AG04449 (cell line): ENCODE results near the gene TNFAIP3.
"Not testable (repeated sequence)": the region's sequence is repeated elsewhere in the genome, so short reads cannot be mapped to it uniquely, and the experiment has no call there.

Source experiments
- CTCF ChIA-PET: fragments of 350-600 bp; formaldehyde crosslinking; extraction: SDS; loops from one replicate; lab custom pipeline; 2021; ENCODE audit warnings: antibody characterized with exemption; lab: Yijun Ruan, JAX
- POLR2A ChIA-PET: fragments of 400-600, 350-600 bp; formaldehyde crosslinking; extraction: SDS; loops from one replicate; lab custom pipeline; 2020; ENCODE audit warnings: antibody characterized with exemption, inconsistent platforms; lab: Yijun Ruan, JAX
- DNase-seq: peaks from one replicate; pipeline ENCODE4 v3.0.0-alpha.2; 2010; ENCODE audit warnings: low read depth, low spot score
- H3K4me3 ChIP-seq: 2 replicates; pipeline ENCODE4 v1.5.1; 2011; ENCODE audit warnings: low read depth, mild to moderate bottlenecking, control low read depth, low read length
- TF ChIP-seq, protein P1 (sequence below): IDR thresholded peaks from one replicate; pipeline ENCODE4 v1.5.1; 2011; ENCODE audit warnings: mild to moderate bottlenecking, moderate library complexity, low read length, control low read depth, inconsistent platforms; ENCODE audit not compliant: insufficient read depth; ENCODE audit errors: missing control alignments

The TNFAIP3 gene

DNA sequence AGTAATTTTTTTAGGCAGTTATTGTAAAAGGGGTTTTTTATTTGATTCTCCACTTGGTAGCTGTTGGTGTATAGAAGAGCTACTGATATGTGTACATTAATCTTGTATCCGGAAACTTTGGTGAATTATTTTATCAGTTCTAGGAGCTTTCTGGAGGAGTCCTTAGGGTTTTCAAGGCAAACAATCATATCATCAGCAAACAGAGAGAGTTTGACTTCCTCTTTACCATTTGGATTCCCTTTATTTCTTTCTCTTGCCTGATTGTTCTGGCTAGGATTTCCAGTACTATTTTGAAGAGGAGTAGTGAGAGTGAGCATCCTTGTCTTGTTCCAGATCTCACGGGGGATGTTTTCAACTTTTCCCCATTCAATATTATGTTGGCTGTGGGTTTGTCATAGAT, 28.0 kb upstream of the TNFAIP3 start:
- H3K4me3 ChIP-seq: no peak overlapping the region
- DNase-seq: no peak
- TF ChIP-seq, protein P1, sequence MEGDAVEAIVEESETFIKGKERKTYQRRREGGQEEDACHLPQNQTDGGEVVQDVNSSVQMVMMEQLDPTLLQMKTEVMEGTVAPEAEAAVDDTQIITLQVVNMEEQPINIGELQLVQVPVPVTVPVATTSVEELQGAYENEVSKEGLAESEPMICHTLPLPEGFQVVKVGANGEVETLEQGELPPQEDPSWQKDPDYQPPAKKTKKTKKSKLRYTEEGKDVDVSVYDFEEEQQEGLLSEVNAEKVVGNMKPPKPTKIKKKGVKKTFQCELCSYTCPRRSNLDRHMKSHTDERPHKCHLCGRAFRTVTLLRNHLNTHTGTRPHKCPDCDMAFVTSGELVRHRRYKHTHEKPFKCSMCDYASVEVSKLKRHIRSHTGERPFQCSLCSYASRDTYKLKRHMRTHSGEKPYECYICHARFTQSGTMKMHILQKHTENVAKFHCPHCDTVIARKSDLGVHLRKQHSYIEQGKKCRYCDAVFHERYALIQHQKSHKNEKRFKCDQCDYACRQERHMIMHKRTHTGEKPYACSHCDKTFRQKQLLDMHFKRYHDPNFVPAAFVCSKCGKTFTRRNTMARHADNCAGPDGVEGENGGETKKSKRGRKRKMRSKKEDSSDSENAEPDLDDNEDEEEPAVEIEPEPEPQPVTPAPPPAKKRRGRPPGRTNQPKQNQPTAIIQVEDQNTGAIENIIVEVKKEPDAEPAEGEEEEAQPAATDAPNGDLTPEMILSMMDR: no peak
- ChIA-PET POLR2A (no interaction called here), CTCF (no interaction called here)

DNA sequence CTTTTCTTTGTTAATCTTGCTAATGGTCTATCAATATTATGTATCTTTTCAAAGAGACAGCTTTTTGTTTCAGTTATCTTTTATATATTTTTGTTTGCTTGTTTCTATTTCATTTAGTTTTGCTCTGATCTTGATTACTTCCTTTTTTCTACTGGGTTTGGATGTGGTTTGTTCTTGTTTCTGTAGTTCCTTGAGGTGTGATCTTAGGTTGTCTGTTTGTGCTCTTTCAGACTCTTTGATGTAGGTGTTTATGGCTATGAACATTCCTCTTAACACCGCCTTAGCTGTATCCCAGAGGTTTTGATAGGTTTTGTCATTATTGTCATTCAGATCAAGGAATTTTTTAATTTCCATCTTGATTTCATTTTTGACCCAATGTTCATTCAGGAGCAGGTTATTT, 26.8 kb upstream of the TNFAIP3 start:
- H3K4me3 ChIP-seq: no peak overlapping the region
- POLR2A ChIA-PET: no interaction called here
- CTCF ChIA-PET: interaction anchor here (1.3 to 1.4 kb wide), 2 partner anchors 27 to 31 kb away, joined by 3 read pairs; partner anchors contain the start of gene TNFAIP3
- no peak for DNase-seq
- TF ChIP-seq, protein P1: no peak

DNA sequence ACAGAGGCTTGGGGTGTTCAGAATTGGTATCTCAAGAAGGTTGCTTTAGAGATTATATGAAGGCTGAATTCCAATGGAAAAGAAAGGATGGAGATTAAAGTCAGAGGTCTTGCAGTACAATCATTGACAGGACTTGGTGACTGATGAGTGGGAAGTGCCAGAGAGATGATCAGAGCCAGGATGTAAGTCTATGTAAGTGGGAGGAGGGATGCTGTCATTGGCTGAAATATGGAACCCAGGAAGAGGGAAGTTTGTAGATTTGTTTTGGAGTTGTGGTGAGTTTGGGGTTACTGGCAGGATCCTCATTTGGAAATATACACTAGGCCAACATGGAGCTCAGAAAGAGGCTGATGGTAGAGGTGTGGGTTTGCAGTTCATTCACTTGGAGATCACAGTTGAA, 23.8 kb upstream of the TNFAIP3 start:
- POLR2A ChIA-PET: no interaction called here
- CTCF ChIA-PET: interaction anchor here (1.1 to 2.4 kb wide), 3 partner anchors 96 to 139 kb away, joined by 3 to 7 read pairs (median 3); no protein-coding TSS in a partner anchor
- TF ChIP-seq, protein P1: no peak
- no peak for DNase-seq
- no peak overlapping the region for H3K4me3 ChIP-seq

DNA sequence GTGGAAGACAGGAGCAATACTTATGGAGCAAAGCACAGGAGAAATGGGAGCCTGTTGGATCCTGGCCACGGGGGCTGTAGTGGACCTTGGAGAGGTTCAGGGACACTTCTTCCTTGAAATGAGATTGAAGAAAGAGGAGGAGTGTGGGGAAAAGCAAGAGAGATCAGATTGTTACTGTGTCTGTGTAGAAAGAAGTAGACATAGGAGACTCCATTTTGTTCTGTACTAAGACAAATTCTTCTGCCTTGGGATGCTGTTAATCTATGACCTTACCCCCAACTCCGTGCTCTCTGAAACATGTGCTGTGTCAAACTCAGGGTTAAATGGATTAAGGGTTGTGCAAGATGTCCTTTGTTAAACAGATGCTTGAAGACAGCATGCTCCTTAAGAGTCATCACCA, 22.7 kb upstream of the TNFAIP3 start:
- CTCF ChIA-PET, H3K4me3 ChIP-seq, DNase-seq, POLR2A ChIA-PET: not testable (repeated sequence)

DNA sequence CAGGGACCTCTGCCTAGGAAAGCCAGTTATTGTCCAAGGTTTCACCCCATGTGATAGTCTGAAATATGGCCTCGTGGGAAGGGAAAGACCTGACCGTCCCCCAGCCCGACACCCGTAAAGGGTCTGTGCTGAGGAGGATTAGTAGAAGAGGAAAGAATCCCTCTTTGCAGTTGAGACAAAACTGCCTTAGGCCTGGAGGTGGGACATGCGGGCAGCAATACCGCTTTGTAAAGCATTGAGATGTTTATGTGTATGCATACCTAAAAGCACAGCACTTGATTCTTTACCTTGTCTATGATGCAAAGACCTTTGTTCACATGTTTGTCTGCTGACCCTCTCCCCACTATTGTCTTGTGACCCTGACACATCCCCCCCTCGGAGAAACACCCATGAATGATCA, 22.3 kb upstream of the TNFAIP3 start:
- H3K4me3 ChIP-seq, CTCF ChIA-PET, POLR2A ChIA-PET, DNase-seq: not testable (repeated sequence)

DNA sequence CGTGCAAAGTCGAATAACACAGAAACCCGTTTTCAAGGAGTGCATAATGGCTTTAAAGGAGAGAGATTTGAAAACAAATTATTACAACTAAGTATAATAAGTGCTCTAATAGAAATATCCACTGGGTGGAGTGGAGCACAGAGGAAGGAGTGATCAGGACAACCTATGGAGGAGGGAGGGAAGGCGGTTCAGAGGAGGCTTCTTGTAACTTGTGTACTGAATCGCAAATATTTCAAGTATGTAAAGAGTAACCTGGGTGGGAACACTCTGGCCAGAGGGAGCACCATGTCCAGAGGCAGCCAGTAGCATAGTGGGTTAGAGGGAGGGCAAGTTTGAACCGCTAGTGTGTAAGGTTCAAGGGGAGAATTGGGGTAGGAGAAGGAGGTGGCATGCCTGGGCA, 21.6 kb upstream of the TNFAIP3 start:
- POLR2A ChIA-PET: no interaction called here
- TF ChIP-seq, protein P1: no peak
- CTCF ChIA-PET: no interaction called here
- no peak for DNase-seq
- H3K4me3 ChIP-seq: no peak overlapping the region

DNA sequence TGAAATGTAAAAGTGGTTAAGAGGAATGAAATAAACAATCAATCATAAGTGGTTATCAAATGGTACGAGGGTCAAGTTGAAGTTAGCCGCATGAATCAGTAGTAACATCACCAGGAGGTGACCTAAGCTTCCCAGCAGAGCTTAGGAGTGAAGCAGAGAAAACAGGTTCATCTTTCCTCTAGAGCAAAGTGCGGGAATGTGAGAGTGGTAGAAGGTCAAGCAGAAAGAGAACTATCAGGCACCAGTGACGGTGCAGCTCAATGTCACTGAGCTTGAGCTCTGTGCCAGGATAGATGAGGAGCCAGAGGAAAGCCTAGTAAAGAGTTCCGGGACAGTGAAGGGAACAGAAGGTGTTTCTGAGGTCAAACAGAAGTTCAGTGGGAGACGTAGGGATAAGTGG, 20.8 kb upstream of the TNFAIP3 start:
- H3K4me3 ChIP-seq: no peak overlapping the region
- TF ChIP-seq, protein P1: no peak
- POLR2A ChIA-PET: no interaction called here
- no peak for DNase-seq
- CTCF ChIA-PET: interaction anchor here (1.4 kb wide), 1 partner anchor 9 kb away, joined by 3 read pairs; no protein-coding TSS in a partner anchor
